ENCODE results near the gene MAMDC4. TPM values are rescaled to one million over a fixed set of nuclear protein-coding genes. Genes with fewer than 3 reads are reported as not detected.
"Not testable (repeated sequence)": the region's sequence is repeated elsewhere in the genome, so short reads cannot be mapped to it uniquely, and the experiment has no call there.

The MAMDC4 gene
- total and polyA plus RNA-seq, 2 experiments from 2014 or later: 17.8 to 22.2 TPM

DNA sequence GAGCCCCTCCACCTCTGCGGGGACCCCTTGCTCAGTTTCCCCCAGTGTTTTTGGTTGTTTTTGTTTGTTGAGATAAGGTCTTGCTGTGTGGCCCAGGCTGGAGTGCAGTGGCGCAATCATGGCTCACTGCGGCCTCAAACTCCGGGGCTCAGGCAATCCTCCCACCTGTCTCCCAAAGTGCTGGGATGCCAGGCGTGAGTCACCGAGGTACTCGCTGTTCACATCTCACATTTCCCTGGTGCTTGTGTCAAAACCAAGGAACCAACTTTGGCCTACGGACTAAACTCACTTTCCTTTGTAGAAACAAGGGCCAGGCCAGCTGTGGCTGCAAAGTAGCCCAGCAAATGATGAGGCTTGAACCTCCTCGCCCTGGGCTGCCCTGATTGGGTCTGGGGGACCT is 19.6 kb upstream of the MAMDC4 start:
- no peaks in the 10 kb centered on the region for H3K4me1 ChIP-seq (ENCODE audit: low read depth)
- no peak overlapping the region for H3K27ac ChIP-seq
- no peak for TF ChIP-seq CTCF (IDR thresholded peaks at IDR 0.05; ENCODE audit: low read depth, low read length)
- no peak for DNase-seq (ENCODE audit: low read depth in 1 of 2, low spot score in 1 of 2)
- H3K4me3 ChIP-seq: no peak overlapping the region
- no peaks in the 10 kb centered on the region for H3K27me3 ChIP-seq
- peaks cover 22% of the 10 kb centered on the region for H3K36me3 ChIP-seq
- H3K9me3 ChIP-seq (ENCODE audit: low read depth): no peaks in the 10 kb centered on the region

- Histone ChIP-seq H3K27ac (peak overlapping the region; percentile 34), H3K36me3 (peaks cover 22% of the 10 kb centered on the region)
- DNase-seq (ENCODE audit: low read depth in 1 of 2, low spot score in 1 of 2); H3K4me3 ChIP-seq; H3K4me1 ChIP-seq (ENCODE audit: low read depth); H3K27me3 ChIP-seq; H3K9me3 ChIP-seq (ENCODE audit: low read depth): not testable (repeated sequence)
Observed at GRCh38 chr9:136833381-136834048, 18.6 kb upstream of the MAMDC4 start.

GRCh38 chr9:136835162-136835931 is 16.8 kb upstream of the MAMDC4 start:
- peaks cover 4% of the 10 kb centered on the region for H3K4me1 ChIP-seq (ENCODE audit: low read depth)
- H3K4me3 ChIP-seq: no peak overlapping the region
- no peaks in the 10 kb centered on the region for H3K9me3 ChIP-seq (ENCODE audit: low read depth)
- no peak for DNase-seq (ENCODE audit: low read depth in 1 of 2, low spot score in 1 of 2)
- no peak for TF ChIP-seq CTCF (IDR thresholded peaks at IDR 0.05; ENCODE audit: low read depth, low read length)
- no peaks in the 10 kb centered on the region for H3K27me3 ChIP-seq
- H3K36me3 ChIP-seq: peaks cover 25% of the 10 kb centered on the region
- peak overlapping the region; percentile 57 for H3K27ac ChIP-seq

DNA sequence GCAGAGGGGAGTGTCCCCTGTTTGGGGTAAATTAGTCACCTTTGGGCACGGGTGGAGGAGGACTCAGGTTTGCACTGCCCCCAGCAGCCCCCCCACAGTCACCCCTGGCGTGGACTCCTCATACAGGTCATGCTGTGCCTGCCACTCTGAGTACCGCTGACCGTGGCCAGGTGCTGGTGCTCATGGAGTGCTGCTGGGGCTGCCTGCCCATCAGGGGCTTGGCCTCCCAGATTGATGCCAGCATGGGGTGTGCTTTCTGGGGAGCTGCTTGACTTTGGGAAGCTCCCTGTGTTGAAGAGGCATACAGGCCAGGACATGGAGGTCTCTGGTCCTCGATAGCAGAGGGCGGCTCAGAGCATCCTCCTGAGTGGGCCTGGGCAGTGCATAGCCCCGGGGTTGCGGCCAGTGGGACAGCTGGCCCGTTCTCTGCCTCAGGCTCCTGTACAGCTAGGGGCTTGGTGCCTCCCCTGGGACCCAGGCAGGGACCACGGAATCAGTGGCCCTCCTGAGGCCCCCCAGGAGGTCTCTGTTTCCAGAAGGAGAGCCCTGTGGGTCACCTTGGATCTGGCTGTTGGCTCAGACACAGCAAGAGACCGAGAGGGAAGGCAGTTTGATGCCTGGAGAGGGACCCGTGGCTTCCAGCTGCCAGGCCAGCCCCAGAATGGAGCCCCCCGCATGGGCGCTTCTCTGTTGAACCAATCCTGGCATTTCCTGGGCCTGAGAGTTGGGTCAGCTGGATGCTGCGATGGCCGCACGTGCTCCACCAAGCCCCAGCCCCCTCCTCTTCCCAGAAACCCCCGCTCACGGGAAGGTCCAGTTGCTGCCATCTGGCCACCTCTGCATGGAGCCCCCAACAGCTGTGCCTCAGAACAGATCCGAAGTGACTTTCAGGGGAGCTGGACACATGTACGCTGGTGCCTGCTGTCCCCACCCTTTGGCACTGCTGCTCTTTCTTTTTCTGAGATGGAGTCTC is 15.9 kb upstream of the MAMDC4 start:
- H3K4me1 ChIP-seq (ENCODE audit: low read depth): peaks cover 13% of the 10 kb centered on the region
- TF ChIP-seq CTCF (IDR thresholded peaks at IDR 0.05; ENCODE audit: low read depth, low read length): no peak
- no peaks in the 10 kb centered on the region for H3K27me3 ChIP-seq
- no peaks in the 10 kb centered on the region for H3K9me3 ChIP-seq (ENCODE audit: low read depth)
- no peak overlapping the region for H3K4me3 ChIP-seq
- H3K36me3 ChIP-seq: peaks cover 16% of the 10 kb centered on the region
- DNase-seq (ENCODE audit: low read depth in 1 of 2, low spot score in 1 of 2): no peak
- H3K27ac ChIP-seq: peak overlapping the region; percentile 57

DNA sequence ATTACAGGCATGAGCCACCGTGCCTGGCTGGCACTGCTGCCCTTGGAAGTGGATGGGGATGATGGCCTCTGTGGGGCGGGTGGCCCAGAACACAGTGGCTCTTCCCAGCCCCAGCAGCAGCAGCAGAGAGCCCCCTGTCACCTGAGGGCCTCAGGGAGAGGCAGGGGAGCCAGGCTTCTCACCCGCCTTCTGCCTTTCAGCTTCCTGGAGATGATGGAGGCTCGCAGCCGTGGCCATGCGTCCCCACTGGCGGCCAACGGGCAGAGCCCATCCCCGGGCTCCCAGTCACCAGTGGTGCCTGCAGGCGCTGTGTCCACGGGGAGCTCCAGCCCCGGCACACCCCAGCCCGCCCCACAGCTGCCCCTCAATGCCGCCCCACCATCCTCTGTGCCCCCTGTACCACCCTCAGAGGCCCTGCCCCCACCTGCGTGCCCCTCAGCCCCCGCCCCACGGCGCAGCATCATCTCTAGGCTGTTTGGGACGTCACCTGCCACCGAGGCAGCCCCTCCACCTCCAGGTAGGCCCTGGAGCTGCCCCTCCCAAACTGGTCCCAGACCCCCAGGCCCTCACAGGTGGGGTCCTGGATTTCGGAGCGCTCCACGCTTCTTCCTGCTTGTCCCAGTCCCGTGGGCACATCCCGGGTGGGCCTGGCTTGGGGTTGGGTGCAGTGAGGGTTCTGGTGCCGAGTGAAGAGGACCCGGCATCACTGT is 14.8 kb upstream of the MAMDC4 start:
- DNase-seq (ENCODE audit: low read depth in 1 of 2, low spot score in 1 of 2): no peak
- H3K4me1 ChIP-seq (ENCODE audit: low read depth): peaks cover 21% of the 10 kb centered on the region
- no peak for TF ChIP-seq CTCF (IDR thresholded peaks at IDR 0.05; ENCODE audit: low read depth, low read length)
- no peak overlapping the region for H3K4me3 ChIP-seq
- H3K27ac ChIP-seq: peak overlapping the region; percentile 88
- H3K9me3 ChIP-seq (ENCODE audit: low read depth): no peaks in the 10 kb centered on the region
- peaks cover 14% of the 10 kb centered on the region for H3K36me3 ChIP-seq
- H3K27me3 ChIP-seq: no peaks in the 10 kb centered on the region

DNA sequence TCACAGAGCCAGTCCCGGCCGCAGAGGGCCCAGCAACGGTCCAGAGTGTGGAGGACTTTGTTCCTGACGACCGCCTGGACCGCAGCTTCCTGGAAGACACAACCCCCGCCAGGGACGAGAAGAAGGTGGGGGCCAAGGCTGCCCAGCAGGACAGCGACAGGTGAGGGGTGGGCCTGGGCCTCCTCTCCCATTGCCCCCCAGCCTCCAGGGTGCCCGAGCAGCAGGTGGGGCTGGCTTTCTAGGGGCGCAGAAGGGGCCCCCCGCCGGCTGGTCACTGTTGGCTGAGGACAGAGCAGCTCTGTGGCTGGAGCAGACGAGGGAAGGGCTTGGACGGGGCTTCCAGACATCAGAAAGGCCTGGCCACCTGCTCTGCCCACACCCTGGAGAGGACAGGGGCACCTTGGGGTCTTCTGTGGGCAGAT is 14.3 kb upstream of the MAMDC4 start:
- not testable (repeated sequence) for H3K36me3 ChIP-seq; H3K27me3 ChIP-seq; DNase-seq (ENCODE audit: low read depth in 1 of 2, low spot score in 1 of 2); H3K4me3 ChIP-seq; H3K9me3 ChIP-seq (ENCODE audit: low read depth)
- Histone ChIP-seq H3K27ac (peak overlapping the region; percentile 88), H3K4me1 (ENCODE audit: low read depth) (peaks cover 21% of the 10 kb centered on the region)
